ENCODE data around the gene PRPF31. TPM values are rescaled to one million over a fixed set of nuclear protein-coding genes. Genes with fewer than 3 reads are reported as not detected.

The PRPF31 gene
- total and polyA plus RNA-seq, 2 of the 4 experiments (the other 2 are of a cell fraction): 65.4 to 66.1 TPM

GRCh38 chr19:54129617-54129996 is 14.1 kb downstream of the PRPF31 start:
- Histone ChIP-seq H3K36me3 (ENCODE audit: control insufficient read depth, insufficient read depth, low read length) (peaks cover 51% of the 10 kb centered on the region), H3K27ac (ENCODE audit: insufficient read depth, low read length) (no peak overlapping the region)
- in situ Hi-C loops (cut with MboI; ENCODE audit: low sequenced_read_pairs): loop anchor here (25.0 kb wide), 1 partner anchor 1533 kb away; the partner anchor contains the start of gene U2AF2

More at GRCh38 chr19:54129617-54129996, 14.1 kb downstream of the PRPF31 start:
- no peak for ATAC-seq (ENCODE audit: low read depth)
- WGBS, 2 experiments (ENCODE audit: extremely low coverage in 2 of 2, insufficient read length in 1 of 2): 90% methylated on average over 6 of the region's 20 CpGs; no CpG with 5 or more reads in 1 of the 2 experiments
- H2AK5ac ChIP-seq (ENCODE audit: low read depth, low read length): no peak overlapping the region
- intact Hi-C loops (cut with micrococcal nuclease) (no loop called here), dilution Hi-C loops (cut with HindIII; ENCODE audit: low sequenced_read_pairs, unreplicated experiment) (no loop called here)
- no TSS peak for BruUV-seq (replicated peaks)
- H3K56ac ChIP-seq (ENCODE audit: extremely low read depth, insufficient read depth, low read length): no peak overlapping the region
- no peak for DNase-seq
- H2AFZ ChIP-seq (replicated peaks; ENCODE audit: low read length, poor library complexity): no peak overlapping the region
- no peak overlapping the region for H4K91ac ChIP-seq (ENCODE audit: insufficient read depth, low read depth, low read length)
- no peaks in the 10 kb centered on the region for H4K20me1 ChIP-seq (ENCODE audit: insufficient read depth, low read length)
- H2BK5ac ChIP-seq (ENCODE audit: low read depth, low read length, poor library complexity, severe bottlenecking): no peak overlapping the region
- H2BK120ac ChIP-seq (ENCODE audit: low read depth, low read length): no peak overlapping the region
- H3K27me3 ChIP-seq (ENCODE audit: control insufficient read depth, insufficient read depth, low read length): no peaks in the 10 kb centered on the region
- no peak overlapping the region for H3K9ac ChIP-seq (ENCODE audit: low read depth, low read length)
- no peak overlapping the region for H3K4me3 ChIP-seq (ENCODE audit: insufficient read depth, low read depth, low read length)
- no peak overlapping the region for H4K5ac ChIP-seq (ENCODE audit: low read depth, low read length)
- CTCF ChIA-PET: no interaction called here
- no peak overlapping the region for H3K23ac ChIP-seq (ENCODE audit: low read depth, low read length)
- H3K4me2 ChIP-seq (ENCODE audit: low read depth, low read length): no peak overlapping the region
- TF ChIP-seq RCOR1 (IDR thresholded peaks at IDR 0.05; ENCODE audit: insufficient replicate concordance, low read length) (no peak), CHD1 (IDR thresholded peaks at IDR 0.05; ENCODE audit: low read depth, low read length) (no peak), FOS (IDR thresholded peaks at IDR 0.05; ENCODE audit: low read depth, low read length) (no peak), MAFK (IDR thresholded peaks at IDR 0.05; ENCODE audit: low read depth, low read length) (no peak), POLR2A (IDR thresholded peaks at IDR 0.05; ENCODE audit: low read depth, low read length) (no peak)
- H3K4me1 ChIP-seq (ENCODE audit: control insufficient read depth, insufficient read depth, low read length): no peaks in the 10 kb centered on the region
- no peak overlapping the region for H2BK15ac ChIP-seq (ENCODE audit: low read depth, low read length)
- H4K8ac ChIP-seq (ENCODE audit: low read depth in 2 of 2, low read length in 2 of 2): no peak overlapping the region
- no peaks in the 10 kb centered on the region for H3K9me1 ChIP-seq (ENCODE audit: insufficient read depth, low read length)
- H3K9me3 ChIP-seq (ENCODE audit: control insufficient read depth, insufficient read depth, low read length): no peaks in the 10 kb centered on the region
- H2AK9ac ChIP-seq (replicated peaks; ENCODE audit: low read depth, low read length, poor library complexity): no peak overlapping the region
- H3K14ac ChIP-seq (replicated peaks; ENCODE audit: low read depth, low read length): no peak overlapping the region
- no peaks in the 10 kb centered on the region for H3K79me1 ChIP-seq (ENCODE audit: low read depth in 1 of 2, low read length in 2 of 2)
- H3K18ac ChIP-seq (ENCODE audit: low read depth, low read length): no peak overlapping the region
- H3K4ac ChIP-seq (ENCODE audit: low read depth, low read length): no peak overlapping the region
- POLR2A ChIA-PET (ENCODE audit: unreplicated experiment): no interaction called here
- H2BK20ac ChIP-seq (ENCODE audit: low read depth, low read length): no peak overlapping the region
